Stimulated activated CD4-positive, alpha-beta T cell treated with anti-CD3 and anti-CD28 coated beads, Interleukin-1b, Interleukin-23, amount 100 ng/mL, for 24 hours (primary cell): Measurements from ENCODE around the gene MAP1S.

ENCODE experiments used
- DNase-seq, 4 experiments: peaks; one replicate each; pipeline ENCODE4 v3.0.0-alpha.2; 2020; ENCODE audit warnings: low read depth in 4 of 4, low spot score in 1 of 4

Gene MAP1S, protein sequence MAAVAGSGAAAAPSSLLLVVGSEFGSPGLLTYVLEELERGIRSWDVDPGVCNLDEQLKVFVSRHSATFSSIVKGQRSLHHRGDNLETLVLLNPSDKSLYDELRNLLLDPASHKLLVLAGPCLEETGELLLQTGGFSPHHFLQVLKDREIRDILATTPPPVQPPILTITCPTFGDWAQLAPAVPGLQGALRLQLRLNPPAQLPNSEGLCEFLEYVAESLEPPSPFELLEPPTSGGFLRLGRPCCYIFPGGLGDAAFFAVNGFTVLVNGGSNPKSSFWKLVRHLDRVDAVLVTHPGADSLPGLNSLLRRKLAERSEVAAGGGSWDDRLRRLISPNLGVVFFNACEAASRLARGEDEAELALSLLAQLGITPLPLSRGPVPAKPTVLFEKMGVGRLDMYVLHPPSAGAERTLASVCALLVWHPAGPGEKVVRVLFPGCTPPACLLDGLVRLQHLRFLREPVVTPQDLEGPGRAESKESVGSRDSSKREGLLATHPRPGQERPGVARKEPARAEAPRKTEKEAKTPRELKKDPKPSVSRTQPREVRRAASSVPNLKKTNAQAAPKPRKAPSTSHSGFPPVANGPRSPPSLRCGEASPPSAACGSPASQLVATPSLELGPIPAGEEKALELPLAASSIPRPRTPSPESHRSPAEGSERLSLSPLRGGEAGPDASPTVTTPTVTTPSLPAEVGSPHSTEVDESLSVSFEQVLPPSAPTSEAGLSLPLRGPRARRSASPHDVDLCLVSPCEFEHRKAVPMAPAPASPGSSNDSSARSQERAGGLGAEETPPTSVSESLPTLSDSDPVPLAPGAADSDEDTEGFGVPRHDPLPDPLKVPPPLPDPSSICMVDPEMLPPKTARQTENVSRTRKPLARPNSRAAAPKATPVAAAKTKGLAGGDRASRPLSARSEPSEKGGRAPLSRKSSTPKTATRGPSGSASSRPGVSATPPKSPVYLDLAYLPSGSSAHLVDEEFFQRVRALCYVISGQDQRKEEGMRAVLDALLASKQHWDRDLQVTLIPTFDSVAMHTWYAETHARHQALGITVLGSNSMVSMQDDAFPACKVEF

DNA sequence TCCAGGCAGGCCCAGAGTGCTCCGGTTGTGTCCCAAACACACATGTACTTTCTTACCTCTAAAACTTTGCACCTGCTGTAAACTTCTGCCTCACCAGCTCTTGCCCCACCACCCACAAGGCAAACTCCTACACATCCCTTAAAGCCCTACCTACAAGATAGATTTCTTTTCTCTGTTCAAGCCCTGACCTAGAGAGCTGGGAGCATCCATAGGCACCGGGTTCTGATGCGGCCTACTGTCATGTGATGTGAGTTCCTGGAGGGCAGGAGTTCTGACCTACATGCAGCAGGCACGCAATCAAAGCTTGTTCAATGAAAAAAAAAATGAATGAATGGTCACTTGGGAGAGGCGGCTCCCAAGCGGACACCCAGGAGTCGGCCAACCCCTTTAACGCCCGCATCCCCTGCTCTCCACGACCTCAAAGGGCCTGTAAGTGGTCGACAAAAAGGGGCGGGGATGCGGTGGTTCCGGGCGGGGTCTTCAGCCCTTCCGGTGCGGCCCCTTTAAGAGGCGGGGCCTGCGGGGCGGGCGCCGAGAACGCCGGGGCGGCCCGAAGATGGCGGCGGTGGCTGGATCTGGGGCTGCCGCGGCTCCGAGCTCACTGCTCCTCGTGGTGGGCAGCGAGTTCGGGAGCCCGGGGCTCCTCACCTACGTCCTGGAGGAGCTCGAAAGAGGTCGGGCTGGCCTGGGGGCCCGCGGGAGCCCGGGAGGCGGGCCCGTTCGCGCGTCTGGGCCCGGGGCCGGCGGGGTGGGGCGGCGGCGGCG lies at the start of gene MAP1S:
TSS of gene MAP1S (plus strand) at position 534 of the 765 bp plus-strand sequence. CDS start at position 557, 23 bp downstream.
- DNase-seq = peak; percentile 42 to 58 (median 50)

DNA sequence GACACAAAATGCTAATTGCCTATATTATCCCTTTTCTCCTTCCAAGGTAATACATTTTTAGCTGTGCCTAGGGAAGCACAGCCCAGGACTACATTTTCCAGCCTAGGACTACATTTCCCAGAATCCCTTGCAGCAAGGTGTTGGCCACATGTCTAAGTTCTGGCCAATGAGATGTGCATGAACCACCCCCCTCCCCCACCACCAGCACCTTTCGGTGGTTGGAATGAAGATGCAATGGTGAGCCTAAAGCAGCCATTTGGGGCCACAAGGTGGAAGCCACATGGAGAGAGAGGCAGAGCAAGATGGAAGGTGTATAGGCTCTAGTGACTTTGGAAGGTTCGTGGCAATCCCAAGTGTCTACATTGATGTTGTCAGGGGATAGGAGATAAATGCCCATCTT lies 47.4 kb upstream of the MAP1S start:
- peak in 1 of 4 experiments; percentile 13 for DNase-seq

DNA sequence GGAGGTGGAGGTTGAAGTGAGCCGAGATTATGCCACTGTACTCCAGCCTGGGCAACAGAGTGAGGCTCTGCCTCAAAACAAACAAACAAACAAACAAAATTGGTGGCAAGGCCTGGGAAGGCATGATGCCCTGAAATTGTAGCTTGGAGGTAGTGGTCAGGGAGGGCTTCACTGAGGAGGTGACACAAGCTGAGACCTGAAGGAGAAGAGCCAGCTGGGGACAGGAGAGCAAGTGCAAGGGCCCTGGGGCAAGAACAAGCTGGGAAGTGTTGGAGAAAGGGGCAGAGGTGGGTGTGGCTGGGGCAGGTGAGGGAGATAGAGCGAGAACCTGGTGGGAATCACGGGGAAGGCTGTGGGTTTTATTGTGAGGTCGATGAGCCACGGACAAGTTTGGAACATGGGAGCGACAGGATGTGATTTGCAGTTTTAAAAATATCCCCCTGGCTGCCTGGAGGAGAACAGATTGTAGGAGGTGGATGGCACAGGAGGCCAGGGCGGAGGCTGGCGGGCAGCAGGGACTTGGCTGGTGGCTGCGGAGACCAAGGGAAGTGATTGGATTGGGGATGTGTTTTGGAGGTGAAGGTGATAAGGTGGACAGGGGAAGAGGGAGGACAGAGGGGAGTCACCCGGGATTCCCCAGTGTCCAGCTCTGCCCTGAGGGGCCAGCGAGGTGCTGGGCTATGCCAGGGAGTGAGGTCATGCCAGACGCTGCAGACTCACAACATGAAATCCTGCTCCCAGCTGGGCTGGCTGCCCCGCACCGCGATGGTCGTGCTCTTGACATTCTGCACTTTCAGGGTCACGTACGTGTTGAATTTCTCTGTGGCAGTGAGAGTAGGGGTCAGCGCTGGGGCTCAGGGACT lies 45.1 kb upstream of the MAP1S start:
- DNase-seq = no peak

DNA sequence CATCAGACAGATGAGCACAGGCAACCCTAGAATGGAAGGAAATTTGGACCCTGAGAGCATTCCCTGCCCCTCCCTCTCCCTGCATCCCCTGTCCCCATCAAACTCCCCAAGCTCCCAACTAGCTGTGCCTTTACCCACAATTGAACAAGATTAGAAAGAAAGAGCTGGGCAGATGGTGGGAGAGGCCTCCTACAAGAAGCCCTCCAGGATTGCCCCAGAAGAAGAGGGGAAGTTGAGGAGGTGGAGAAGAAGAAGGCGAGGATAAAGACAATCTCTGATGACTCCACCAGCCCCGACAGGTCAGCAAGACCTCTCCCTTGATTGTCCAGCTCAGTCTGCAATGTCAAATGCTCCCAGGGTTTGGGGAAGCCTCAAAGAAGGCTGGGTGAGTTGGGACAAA lies 43.0 kb upstream of the MAP1S start:
- no peak for DNase-seq

DNA sequence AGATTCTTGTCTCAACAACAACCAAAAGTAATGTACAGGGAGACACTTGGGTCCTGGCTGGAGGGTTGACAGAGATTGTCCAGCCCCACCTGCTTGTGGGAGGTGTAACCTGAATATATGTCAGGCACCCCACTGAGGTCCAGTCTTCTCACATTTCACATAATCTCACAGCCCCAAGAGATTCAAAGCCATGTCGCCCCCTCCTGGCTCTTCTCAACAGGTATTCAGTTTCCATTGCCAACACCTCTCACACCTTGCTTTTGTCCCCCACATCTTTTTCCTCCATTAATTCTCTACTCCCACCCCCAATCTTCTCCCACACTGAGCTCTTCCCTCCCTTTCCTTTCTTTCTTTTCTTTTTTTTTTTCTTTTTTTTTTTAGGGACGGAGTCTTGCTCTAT lies 42.3 kb upstream of the MAP1S start:
- DNase-seq = no peak

DNA sequence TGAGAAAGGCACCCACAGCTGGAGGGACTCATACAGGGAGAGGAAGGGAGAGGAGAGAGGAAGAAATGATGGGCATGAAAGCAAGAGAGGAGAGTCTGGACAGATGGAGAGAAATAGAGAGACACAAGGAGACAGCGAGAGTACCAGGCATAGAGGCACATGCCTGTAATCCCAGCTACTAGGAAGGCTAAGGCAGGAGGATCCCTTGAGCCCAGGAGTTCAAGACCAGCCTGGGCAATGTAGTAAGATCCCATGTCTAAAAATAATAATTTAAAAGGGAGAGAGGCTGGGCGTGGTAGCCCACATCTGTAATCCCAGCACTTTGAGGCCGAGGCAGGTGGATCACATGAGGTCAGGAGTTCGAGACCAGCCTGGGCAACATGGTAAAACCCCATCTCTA lies 40.4 kb upstream of the MAP1S start:
- no peak for DNase-seq

DNA sequence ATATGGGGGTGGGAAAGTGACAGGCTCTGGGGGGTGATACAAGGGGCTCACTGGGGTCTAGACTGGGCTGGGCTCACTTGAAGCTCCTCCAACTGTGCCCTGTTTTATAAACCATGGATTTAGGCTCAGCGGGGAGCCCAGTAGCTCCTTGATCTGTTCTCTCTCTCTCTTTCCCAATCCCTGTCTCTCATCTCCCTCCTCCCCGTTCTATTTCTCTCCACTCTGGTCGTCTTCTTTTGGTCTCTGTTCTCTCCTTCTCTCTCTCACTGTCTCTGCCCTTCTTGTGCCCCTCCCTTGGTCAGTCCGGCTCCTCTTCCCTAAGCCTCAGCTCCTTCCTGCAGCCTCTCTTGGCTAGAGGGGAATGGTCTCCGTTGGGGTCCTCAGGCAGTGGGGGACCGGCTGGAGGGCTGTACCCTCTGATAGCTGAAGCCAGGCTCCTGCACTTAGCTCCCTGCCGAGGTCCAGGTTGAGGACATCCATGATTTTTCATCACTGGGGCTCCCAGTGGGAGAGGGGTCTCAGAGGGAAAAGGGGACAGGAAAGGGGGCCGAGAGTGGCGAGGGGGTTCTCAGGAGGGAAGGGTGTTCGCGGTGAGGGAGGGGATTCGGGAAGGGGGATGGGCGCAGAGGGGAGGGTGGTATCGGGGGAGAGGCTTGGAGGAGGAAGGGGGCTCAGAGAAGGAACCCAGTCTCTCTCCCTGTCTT lies 39.6 kb upstream of the MAP1S start:
- no peak for DNase-seq

DNA sequence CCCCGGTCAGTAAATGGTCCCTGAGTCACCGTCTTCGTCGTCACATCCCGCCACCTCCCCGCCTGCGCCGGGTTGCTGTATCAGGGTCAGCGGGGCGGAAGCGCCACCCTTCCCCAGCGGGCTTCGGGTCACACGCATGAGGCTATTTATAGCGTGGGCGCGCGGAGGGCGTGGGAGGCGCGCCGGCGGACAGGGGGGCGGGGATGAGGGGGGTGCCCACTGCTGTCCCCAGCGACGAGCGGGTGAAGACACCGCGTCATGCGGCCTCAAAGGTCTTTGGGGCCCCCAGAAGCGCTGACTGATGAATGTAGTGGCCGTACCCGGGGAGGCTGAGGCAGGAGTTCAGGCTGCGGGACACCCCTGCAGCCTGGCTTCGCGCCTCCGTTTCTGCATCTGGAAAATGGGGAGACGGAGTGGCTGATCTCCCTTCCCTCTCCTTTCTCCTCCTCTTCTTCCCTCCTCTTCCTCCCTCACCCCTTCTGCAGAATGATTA lies 39.0 kb upstream of the MAP1S start:
- DNase-seq = no peak

DNA sequence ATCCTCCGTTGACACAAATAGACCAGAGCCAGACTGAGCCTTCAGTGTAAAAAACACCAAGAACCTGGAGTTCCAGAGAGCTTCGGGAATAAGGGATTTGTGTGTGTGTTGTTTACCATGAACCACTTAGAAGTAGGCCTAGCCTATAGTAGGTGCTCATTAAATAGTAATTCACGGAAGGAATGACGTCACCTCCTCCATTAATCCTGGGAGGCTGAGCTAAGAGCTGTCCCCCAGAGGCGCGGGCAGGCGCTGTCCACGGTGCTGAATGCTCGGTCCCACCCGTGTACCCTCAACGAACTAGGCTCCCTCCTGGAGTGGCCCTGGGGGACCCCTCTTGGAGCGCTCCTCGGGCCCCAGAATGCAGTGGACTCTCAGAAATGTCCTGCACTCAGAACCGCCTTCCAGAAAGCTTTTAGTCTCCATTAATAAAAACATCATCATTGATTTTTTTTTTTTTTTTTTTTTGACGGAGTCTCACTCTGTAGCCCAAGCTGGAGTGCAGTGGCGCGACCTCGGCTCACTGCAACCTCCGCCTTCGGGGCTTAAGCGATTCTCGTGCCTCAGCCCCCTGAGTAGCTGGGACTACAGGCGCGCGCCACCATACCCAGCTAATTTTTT lies 37.7 kb upstream of the MAP1S start:
- DNase-seq = no peak

DNA sequence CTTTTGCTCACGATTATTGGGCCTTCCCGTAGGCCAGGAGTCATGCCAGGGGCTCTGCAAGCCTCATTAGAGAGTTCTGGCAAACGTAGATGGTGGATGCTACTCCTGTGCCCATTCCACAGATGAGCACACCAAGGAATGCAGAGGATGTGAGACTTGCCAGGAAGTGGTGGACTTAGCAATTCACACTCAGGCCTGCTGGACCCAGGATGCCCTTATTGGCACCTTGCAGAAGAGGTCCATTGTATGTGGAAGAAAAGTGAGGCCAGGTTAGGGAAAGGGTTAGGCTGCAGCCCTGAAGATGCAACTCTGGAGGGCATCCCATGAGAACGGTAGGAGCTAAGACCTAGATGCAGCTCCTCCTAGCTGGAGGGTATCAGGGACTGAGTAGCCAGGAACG lies 37.0 kb upstream of the MAP1S start:
- DNase-seq = no peak

DNA sequence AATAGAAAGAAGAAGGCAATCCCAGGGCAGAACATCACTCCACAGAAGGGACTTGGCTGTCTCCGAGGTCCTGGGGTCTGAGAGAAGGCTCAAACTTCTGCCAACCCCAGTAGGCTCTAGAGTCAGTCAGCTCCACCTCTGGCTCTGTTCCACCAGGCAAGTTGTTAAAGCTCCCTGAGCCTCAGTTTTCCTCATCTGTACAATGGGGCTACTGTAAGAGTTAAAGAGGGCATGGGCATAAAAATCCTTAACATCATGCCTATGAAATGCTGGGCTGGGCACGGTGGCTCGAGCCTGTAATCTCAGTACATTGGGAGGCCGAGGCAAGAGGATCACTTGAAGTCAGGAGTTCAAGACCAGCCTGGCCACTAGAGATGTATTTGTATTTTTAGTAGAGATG lies 36.2 kb upstream of the MAP1S start:
- DNase-seq = no peak

DNA sequence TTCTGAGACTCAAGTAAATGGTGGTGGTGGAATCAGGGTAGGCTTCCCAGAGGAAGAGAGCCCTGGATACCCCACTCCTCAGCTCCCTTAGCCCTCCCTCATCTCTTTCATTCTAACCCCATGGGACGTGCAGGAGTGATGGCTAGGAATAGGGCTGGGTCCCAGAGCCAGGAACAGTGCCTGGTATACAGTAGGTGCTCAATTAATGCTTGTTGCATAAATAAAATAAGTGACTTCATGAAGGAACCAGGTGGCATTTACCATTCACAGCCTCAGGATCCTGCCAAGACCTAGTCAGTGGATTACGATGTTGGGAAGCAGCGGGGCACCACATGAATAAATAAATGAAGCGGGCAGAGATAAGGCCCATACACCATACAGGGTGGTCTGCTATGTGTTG lies 35.0 kb upstream of the MAP1S start:
- DNase-seq = no peak

DNA sequence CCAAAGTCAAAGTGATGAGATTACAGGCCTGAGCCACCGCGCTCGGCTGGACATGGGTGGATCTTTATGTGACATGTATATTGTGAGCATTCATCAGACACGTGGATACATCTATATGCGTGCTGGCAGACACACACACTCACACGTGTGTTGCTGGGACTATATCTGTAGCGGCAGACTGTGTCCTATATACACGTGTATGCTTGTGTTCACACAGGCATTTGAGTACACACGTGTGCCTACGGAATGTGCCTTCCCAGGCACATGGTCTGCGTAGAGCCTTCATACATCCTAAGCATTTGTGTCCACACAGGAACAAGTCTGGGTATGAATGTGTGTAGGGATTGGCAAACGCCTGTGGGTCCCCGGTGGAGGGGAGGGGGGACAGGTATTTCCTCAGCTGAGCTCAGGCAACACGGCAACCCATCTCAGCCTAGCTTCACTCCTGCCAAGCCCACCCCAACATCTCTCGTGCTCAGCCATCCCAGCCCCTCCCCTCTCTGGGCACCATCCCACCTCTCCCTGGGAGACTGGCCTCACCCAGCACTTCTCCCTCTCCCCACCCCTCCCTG lies 33.7 kb upstream of the MAP1S start:
- DNase-seq = no peak

DNA sequence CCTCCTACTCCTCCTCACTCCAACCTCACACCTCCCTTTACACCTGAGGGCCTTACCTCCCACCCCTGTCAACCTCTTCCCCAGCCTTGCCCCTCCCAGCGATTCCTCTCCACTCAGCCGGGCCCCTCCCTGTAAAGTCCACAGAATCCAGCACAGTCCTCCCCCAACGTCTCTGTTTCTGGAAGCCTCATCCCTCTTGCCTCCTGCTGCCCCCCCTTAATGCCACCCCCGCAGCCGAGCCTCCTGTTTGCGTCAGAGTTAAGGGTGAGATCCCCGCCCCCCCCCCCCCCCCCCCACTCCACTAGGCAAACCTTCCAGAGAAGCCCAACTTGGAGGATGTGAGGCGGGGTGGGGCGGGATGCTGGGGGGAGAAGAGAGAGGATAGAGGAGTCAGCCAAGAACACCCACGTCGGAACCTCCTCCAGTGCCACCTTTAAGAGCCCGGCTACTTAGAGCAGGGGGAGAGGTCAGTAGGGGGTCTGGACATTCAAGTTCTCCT lies 33.2 kb upstream of the MAP1S start:
- DNase-seq = no peak

DNA sequence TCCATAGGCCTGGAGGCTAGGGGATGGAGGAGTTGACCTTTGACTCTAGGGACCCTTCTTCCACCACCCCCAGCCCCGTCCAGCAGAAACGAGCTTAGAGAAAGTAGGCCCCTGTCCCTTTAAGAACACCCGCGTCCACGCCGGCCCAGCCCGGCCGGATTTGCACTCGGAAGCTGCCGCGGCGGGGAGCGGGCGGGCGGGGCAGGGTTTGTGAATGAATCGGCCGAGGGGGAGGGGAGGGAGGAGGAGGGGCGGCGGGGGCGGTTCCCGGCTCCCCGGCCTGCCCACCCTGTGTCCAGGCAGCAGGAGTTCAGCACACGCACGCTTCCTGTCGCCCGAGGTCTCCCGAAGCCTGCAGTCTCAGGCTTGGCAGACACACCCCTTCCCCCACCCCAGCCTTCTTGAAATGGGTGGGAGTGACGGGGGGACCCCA lies 32.7 kb upstream of the MAP1S start:
- DNase-seq = no peak

DNA sequence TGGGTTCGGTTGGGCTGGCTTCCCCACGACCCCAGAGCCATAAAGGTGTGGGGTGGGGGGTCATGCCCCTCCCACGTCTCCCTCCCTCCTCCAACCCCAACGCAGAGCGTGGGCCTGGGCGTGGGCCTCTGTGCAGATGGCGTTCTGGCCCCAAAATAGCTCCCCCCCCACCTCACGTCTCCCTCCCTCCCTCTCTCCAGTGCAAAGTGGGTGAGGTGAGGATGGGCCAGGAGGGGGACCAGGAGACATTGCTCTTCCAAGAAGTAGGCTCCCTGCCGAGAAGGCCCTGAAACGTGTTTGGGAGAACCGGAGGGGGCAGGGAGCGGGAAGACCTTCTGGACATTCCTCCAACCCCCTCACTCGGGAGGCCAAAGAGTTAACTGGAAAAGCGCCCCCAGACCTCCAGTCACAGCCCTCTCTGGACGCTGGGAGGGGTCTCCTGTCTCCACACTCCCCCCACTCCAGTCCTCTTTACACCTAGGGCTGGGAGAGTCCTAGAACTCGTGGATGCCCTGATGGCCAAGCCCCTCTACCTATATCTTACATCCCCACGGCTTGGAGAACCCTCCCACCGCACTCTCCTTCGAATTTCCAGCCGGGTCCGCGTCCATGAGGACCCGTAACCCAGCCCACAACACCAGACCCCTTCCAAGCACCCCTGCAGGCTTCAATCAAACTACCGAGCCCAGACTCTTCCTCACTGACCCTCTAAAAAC lies 32.0 kb upstream of the MAP1S start:
- DNase-seq = no peak

DNA sequence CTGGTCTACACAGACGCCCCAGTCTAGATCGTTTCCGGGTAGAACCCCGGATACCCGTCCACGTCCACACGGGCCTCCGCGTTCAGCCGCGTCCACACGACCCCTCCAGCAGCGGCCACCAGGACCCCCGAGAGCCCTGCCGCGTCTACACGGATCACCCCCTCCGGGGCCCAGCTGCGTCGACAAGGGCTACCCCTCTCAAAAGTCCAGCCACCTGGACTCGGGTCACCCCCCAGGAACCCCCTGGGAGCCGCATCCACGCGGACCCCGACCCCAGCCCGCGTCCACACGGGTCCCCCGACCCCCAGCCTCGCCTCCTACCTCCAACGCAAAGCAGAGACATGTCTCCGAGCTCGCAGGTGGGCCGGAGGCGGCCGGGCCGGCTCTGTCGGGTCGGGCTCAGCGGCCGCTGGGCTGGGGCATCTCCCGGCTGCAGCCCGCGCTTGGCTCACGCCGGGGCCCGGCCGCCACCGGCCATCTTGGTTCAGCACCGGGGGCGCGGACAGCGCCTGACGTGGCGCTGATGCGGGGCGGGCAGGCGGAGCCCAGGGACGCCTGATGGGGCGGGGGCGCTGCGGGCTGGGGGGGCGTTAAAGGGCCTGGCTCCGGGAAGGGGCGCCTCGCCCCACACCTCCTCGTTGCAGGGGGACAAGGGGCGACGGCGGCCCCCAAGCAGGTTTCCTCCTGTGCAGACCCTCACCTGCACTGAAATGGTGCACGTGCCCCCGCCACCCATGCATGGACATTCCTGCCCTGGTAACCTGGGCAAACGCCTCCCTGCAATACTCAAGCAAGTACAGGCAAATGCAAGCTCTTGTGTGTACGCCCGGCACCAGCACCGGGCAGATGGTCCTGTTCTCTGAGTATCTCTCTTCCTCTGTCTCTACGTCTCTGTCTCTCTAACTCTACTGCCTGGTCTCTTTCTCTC lies 31.2 kb upstream of the MAP1S start, which contains the start of gene UNC13A:
TSS of gene UNC13A (minus strand) at position 498 of the 928 bp plus-strand sequence. CDS start at position 343, 155 bp downstream.
- peak in 2 of 4 experiments; percentile 27 to 29 for DNase-seq
